ENCODE results near the gene CPSF4L.
A peak's percentile ranks its signal among the peaks of the same experiment; 100 is the strongest.
"Not testable (repeated sequence)": the region's sequence is repeated elsewhere in the genome, so short reads cannot be mapped to it uniquely, and the experiment has no call there.

CPSF4L gene

GRCh38 chr17:73261617-73261951, at the start of gene CPSF4L:
Gene CPSF4L, minus strand, starts transcription at chr17:73261880. Its CDS starts 62 bp downstream, at chr17:73261818.
- DNase-seq = no peak

GRCh38 chr17:73311428-73311780, 49.7 kb upstream of the CPSF4L start:
- DNase-seq = peak in 1 of 2 experiments; percentile 51

- DNase-seq = no peak
Measured at GRCh38 chr17:73309727-73310596, 48.3 kb upstream of the CPSF4L start.

GRCh38 chr17:73308959-73309358, 47.3 kb upstream of the CPSF4L start:
- not testable (repeated sequence) for DNase-seq

GRCh38 chr17:73308017-73308823, 46.5 kb upstream of the CPSF4L start:
- DNase-seq = no peak

GRCh38 chr17:73307130-73307529, 45.5 kb upstream of the CPSF4L start:
- DNase-seq = no peak

GRCh38 chr17:73305845-73306836, 44.5 kb upstream of the CPSF4L start:
- DNase-seq = no peak

GRCh38 chr17:73304971-73305812, 43.5 kb upstream of the CPSF4L start:
- no peak for DNase-seq

GRCh38 chr17:73304438-73304837, 42.8 kb upstream of the CPSF4L start:
- DNase-seq = no peak

GRCh38 chr17:73302189-73302588, 40.5 kb upstream of the CPSF4L start:
- DNase-seq = no peak

- DNase-seq = no peak
Measured at GRCh38 chr17:73301369-73301768, 39.7 kb upstream of the CPSF4L start.

GRCh38 chr17:73300392-73300791, 38.7 kb upstream of the CPSF4L start:
- no peak for DNase-seq

GRCh38 chr17:73297934-73298861, 36.5 kb upstream of the CPSF4L start:
- DNase-seq = no peak

GRCh38 chr17:73293480-73293911, 31.8 kb upstream of the CPSF4L start:
- no peak for DNase-seq

GRCh38 chr17:73293031-73293430, 31.4 kb upstream of the CPSF4L start:
- no peak for DNase-seq

GRCh38 chr17:73292031-73292531, 30.4 kb upstream of the CPSF4L start:
- DNase-seq = no peak

GRCh38 chr17:73291260-73291801, 29.7 kb upstream of the CPSF4L start:
- no peak for DNase-seq

- DNase-seq = no peak
Measured at GRCh38 chr17:73290399-73291259, 28.9 kb upstream of the CPSF4L start.

Measured in NCI-H1930 (cell line).